Natural killer cell (primary cell): ENCODE results near the gene FAM237A. TPM values are rescaled to one million over a fixed set of nuclear protein-coding genes. Genes with fewer than 3 reads are reported as not detected.

Source experiments
- ATAC-seq, 3 donors: fragments of 150-1000 bp in 2 of 3; fragments of 200-7000 bp in 1 of 3; cut with Tn5 transposase; 1 replicate in 1 of 3; 2 replicates in 2 of 3; pipeline ENCODE4 v1.10.0; 2021; ENCODE audit warnings: mild to moderate bottlenecking in 2 of 3, moderate library complexity in 2 of 3
- DNase-seq, 2 donors: peaks; one replicate each; pipeline versions ENCODE4 v3.0.0 to v3.0.0-alpha.2; 2013 to 2021; ENCODE audit warnings: mixed read lengths in 1 of 2
- H3K27ac ChIP-seq: one replicate; pipeline ENCODE4 v1.5.1; 2013; ENCODE audit warnings: mild to moderate bottlenecking, low read length
- H3K27me3 ChIP-seq: one replicate; pipeline ENCODE4 v1.6.1; 2013; ENCODE audit warnings: low read length; ENCODE audit not compliant: control insufficient read depth, insufficient read depth
- H3K36me3 ChIP-seq: one replicate; pipeline ENCODE4 v1.6.1; 2013; ENCODE audit warnings: low read length; ENCODE audit not compliant: control insufficient read depth, insufficient read depth
- H3K4me1 ChIP-seq: one replicate; pipeline ENCODE4 v1.6.1; 2013; ENCODE audit warnings: low read length; ENCODE audit not compliant: control insufficient read depth, insufficient read depth
- H3K4me3 ChIP-seq: one replicate; pipeline ENCODE4 v1.5.1; 2013; ENCODE audit warnings: low read length
- H3K9me3 ChIP-seq: one replicate; pipeline ENCODE4 v1.6.1; 2013; ENCODE audit warnings: low read length; ENCODE audit not compliant: control insufficient read depth, insufficient read depth
- H3K27ac Mint-ChIP-seq, 2 donors: one replicate each; pipeline ENCODE4 v1.8.0; 2022; ENCODE audit warnings: mild to moderate bottlenecking in 2 of 2, mixed read lengths in 2 of 2, moderate library complexity in 1 of 2
- H3K27me3 Mint-ChIP-seq, 2 donors: one replicate each; pipeline ENCODE4 v1.8.0; 2022; ENCODE audit warnings: low read depth in 2 of 2, mixed read lengths in 2 of 2
- H3K36me3 Mint-ChIP-seq: one replicate; pipeline ENCODE4 v1.8.0; 2022; ENCODE audit warnings: mixed read lengths
- H3K4me1 Mint-ChIP-seq, 2 donors: one replicate each; pipeline ENCODE4 v1.8.0; 2022; ENCODE audit warnings: mixed read lengths in 2 of 2
- H3K4me3 Mint-ChIP-seq: one replicate; pipeline ENCODE4 v1.8.0; 2022; ENCODE audit warnings: mild to moderate bottlenecking, moderate library complexity, mixed read lengths
- H3K9me3 Mint-ChIP-seq, 2 donors: one replicate each; pipeline ENCODE4 v1.8.0; 2022; ENCODE audit warnings: mixed read lengths in 2 of 2
- WGBS: methylation state at CpG from one replicate; pipeline ENCODE4 v1.1.7; 2013; ENCODE audit warnings: missing lambda C conversion rate; ENCODE audit not compliant: insufficient coverage; 5-methylcytosine and 5-hydroxymethylcytosine counted together
- intact Hi-C: fragments of 100-400 bp; cut with micrococcal nuclease; formaldehyde crosslinking; loops from one replicate; pipeline ENCODE4 v1.14.2; 2022
- total RNA-seq, 4 donors: library from RNA; stranded (reverse); fragments of 120-200 nt in 1 of 4; gene quantifications; one replicate each; pipeline versions ENCODE4 v1.2.3 to v1.2.4, GENCODE V29; 2013 to 2022
- TF ChIP-seq, protein P1 (sequence below): fragments of 200-600 bp; IDR thresholded peaks from one replicate; pipeline ENCODE4 v1.8.0; 2022; ENCODE audit warnings: antibody characterized with exemption

Gene FAM237A
- total RNA-seq, 3 donors from 2014 or later (not counting 1 experiment from before 2014, with no cell fraction given): not detected

DNA sequence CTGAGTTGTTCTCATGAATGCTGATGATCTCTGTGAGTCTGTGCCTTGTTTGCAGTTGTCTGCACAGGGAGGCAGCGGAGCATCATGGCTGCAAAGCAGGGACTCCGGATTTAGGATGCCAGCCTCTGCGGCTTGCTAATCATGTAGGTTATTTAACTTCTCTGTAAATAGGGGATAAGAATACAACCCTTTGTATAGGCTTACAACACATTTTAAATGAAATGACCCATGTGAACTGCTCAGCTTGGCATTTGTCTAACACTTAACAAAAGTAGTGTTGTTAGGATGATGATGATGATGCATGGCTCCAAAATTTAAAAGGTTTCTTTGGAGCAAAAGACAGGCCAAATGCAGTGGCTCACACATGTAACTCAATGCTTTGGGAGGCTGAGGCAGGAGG lies 56.5 kb downstream of the FAM237A start:
- Mint-ChIP-seq H3K27ac (no peak overlapping the region), H3K36me3 (no peaks in the 10 kb centered on the region), H3K4me3 (no peak overlapping the region), H3K27me3 (peaks cover 14 to 21% of the 10 kb centered on the region in 2 donors), H3K4me1 (no peaks in the 10 kb centered on the region), H3K9me3 (no peaks in the 10 kb centered on the region)
- Histone ChIP-seq H3K4me3 (no peak overlapping the region), H3K36me3 (no peaks in the 10 kb centered on the region), H3K27me3 (peaks cover 3% of the 10 kb centered on the region), H3K4me1 (no peaks in the 10 kb centered on the region), H3K9me3 (no peaks in the 10 kb centered on the region), H3K27ac (no peak overlapping the region)
- TF ChIP-seq, protein P1, sequence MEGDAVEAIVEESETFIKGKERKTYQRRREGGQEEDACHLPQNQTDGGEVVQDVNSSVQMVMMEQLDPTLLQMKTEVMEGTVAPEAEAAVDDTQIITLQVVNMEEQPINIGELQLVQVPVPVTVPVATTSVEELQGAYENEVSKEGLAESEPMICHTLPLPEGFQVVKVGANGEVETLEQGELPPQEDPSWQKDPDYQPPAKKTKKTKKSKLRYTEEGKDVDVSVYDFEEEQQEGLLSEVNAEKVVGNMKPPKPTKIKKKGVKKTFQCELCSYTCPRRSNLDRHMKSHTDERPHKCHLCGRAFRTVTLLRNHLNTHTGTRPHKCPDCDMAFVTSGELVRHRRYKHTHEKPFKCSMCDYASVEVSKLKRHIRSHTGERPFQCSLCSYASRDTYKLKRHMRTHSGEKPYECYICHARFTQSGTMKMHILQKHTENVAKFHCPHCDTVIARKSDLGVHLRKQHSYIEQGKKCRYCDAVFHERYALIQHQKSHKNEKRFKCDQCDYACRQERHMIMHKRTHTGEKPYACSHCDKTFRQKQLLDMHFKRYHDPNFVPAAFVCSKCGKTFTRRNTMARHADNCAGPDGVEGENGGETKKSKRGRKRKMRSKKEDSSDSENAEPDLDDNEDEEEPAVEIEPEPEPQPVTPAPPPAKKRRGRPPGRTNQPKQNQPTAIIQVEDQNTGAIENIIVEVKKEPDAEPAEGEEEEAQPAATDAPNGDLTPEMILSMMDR: no peak
- no peak for DNase-seq
- WGBS: 94% methylated on average over 3 of the region's 3 CpGs
- intact Hi-C loops: no loop called here
- no peak for ATAC-seq

Other genes starting within 250 kb of the FAM237A start
- gene ADAM23, start 199.0 kb upstream of the FAM237A start, total RNA-seq: 1 to 10 TPM in 1 of 3 donors, not detected in 2; 1.6 TPM
- not detected for gene DYTN, start 75.9 kb downstream of the FAM237A start, total RNA-seq
- gene MDH1B, start 122.8 kb downstream of the FAM237A start, total RNA-seq: not detected
- gene FASTKD2, start 123.1 kb downstream of the FAM237A start, total RNA-seq: 10 to 100 TPM; 15.9 to 21.6 (median 17.0) TPM